GM23338 (cell line): ENCODE results near the gene RIN3. TPM values are rescaled to one million over a fixed set of nuclear protein-coding genes. Genes with fewer than 3 reads are reported as not detected.
A peak's percentile ranks its signal among the peaks of the same experiment; 100 is the strongest.

ENCODE experiments used
- ATAC-seq: fragments of 200-7000 bp; cut with Tn5 transposase; 3 replicates; pipeline ENCODE4 v1.9.1; 2020
- DNase-seq: peaks from one replicate; pipeline ENCODE4 v3.0.0-alpha.2; 2015; ENCODE audit warnings: low spot score
- H2AFZ ChIP-seq: fragments of 200-600 bp; sonication (generic); 2 replicates; pipeline ENCODE4 v1.8.0; 2016; ENCODE audit warnings: antibody characterized with exemption, mild to moderate bottlenecking, moderate library complexity
- H3F3A ChIP-seq: fragments of 200-600 bp; sonication (generic); replicated peaks from 2 replicates; pipeline ENCODE4 v1.8.0; 2017; ENCODE audit warnings: antibody characterized with exemption, mixed run types, low read depth
- H3K27ac ChIP-seq: fragments of 200-600 bp; sonication (generic); 2 replicates; pipeline ENCODE4 v1.6.1; 2016; ENCODE audit warnings: low read depth
- H3K27me3 ChIP-seq: fragments of 200-600 bp; sonication (generic); 2 replicates; pipeline ENCODE4 v1.8.0; 2016; ENCODE audit warnings: mild to moderate bottlenecking, mixed run types, moderate library complexity; ENCODE audit not compliant: insufficient read depth
- H3K36me3 ChIP-seq: fragments of 200-600 bp; sonication (generic); 2 replicates; pipeline ENCODE4 v1.8.0; 2016; ENCODE audit warnings: mild to moderate bottlenecking; ENCODE audit not compliant: insufficient read depth
- H3K4me1 ChIP-seq: fragments of 200-600 bp; sonication (generic); 2 replicates; pipeline ENCODE4 v1.8.0; 2016; ENCODE audit warnings: mild to moderate bottlenecking, moderate library complexity; ENCODE audit not compliant: insufficient read depth
- H3K4me2 ChIP-seq: fragments of 200-600 bp; sonication (generic); 2 replicates; pipeline ENCODE4 v1.7.1; 2017; ENCODE audit warnings: mixed run types
- H3K4me3 ChIP-seq: fragments of 200-600 bp; sonication (generic); 2 replicates; pipeline ENCODE4 v1.6.1; 2016; ENCODE audit warnings: mixed run types
- H3K79me2 ChIP-seq: fragments of 200-600 bp; sonication (generic); replicated peaks from 2 replicates; pipeline ENCODE4 v1.8.0; 2017; ENCODE audit warnings: mild to moderate bottlenecking; ENCODE audit not compliant: insufficient read depth
- H3K9me2 ChIP-seq: fragments of 200-600 bp; sonication (generic); 2 replicates; pipeline ENCODE4 v1.8.0; 2017; ENCODE audit not compliant: insufficient read depth
- H4K20me1 ChIP-seq: fragments of 200-600 bp; sonication (generic); replicated peaks from 2 replicates; pipeline ENCODE4 v1.8.0; 2017; ENCODE audit warnings: mild to moderate bottlenecking; ENCODE audit not compliant: insufficient read depth
- H3K27ac Mint-ChIP-seq: 2 replicates; pipeline ENCODE4 v1.8.0; 2020; ENCODE audit warnings: inconsistent platforms, mild to moderate bottlenecking, moderate library complexity, mixed read lengths
- H3K27me3 Mint-ChIP-seq: 3 replicates; pipeline ENCODE4 v1.8.0; 2022; ENCODE audit warnings: low read depth, mild to moderate bottlenecking, moderate library complexity, mixed read lengths, inconsistent platforms; ENCODE audit not compliant: insufficient read depth, poor library complexity
- H3K36me3 Mint-ChIP-seq: 3 replicates; pipeline ENCODE4 v1.8.0; 2021; ENCODE audit warnings: low read depth, mild to moderate bottlenecking, inconsistent platforms, moderate library complexity, mixed read lengths
- H3K4me1 Mint-ChIP-seq: 3 replicates; pipeline ENCODE4 v1.8.0; 2020; ENCODE audit warnings: mild to moderate bottlenecking, inconsistent platforms, mixed read lengths
- H3K4me3 Mint-ChIP-seq: 3 replicates; pipeline ENCODE4 v1.8.0; 2021; ENCODE audit warnings: moderate library complexity, mild to moderate bottlenecking, inconsistent platforms, mixed read lengths
- H3K9me3 Mint-ChIP-seq: 3 replicates; pipeline ENCODE4 v1.8.0; 2020; ENCODE audit warnings: moderate library complexity, mild to moderate bottlenecking, inconsistent platforms, mixed read lengths
- CREB1 ChIP-seq: fragments of 250-450 bp; sonication (Bioruptor Pico); IDR thresholded peaks from 2 replicates; pipeline ENCODE4 v1.5.0; 2020; ENCODE audit warnings: low read depth, mild to moderate bottlenecking, moderate library complexity
- ETS1 ChIP-seq: IDR thresholded peaks from 2 replicates; pipeline ENCODE4 v1.6.1; 2016; ENCODE audit warnings: antibody characterized with exemption
- EZH2 ChIP-seq: fragments of 200-600 bp; sonication (generic); IDR thresholded peaks from one replicate; pipeline ENCODE4 v1.8.0; 2017; ENCODE audit warnings: antibody characterized with exemption, mild to moderate bottlenecking, low read depth; ENCODE audit not compliant: unreplicated experiment
- NANOG ChIP-seq: IDR thresholded peaks from 2 replicates; pipeline ENCODE4 v1.6.1; 2016; ENCODE audit warnings: antibody characterized with exemption, borderline replicate concordance
- POLR2AphosphoS5 ChIP-seq: IDR thresholded peaks from 2 replicates; pipeline ENCODE4 v1.6.1; 2016; ENCODE audit warnings: antibody characterized with exemption, low read depth
- ZNF114 ChIP-seq: fragments of 250-450 bp; sonication (Bioruptor Pico); IDR thresholded peaks from 2 replicates; pipeline ENCODE4 v1.5.0; 2020; ENCODE audit warnings: mild to moderate bottlenecking, moderate library complexity
- ZNF331 ChIP-seq: fragments of 250-450 bp; sonication (Bioruptor Pico); IDR thresholded peaks from 2 replicates; pipeline ENCODE4 v1.5.0; 2020; ENCODE audit warnings: low read depth, mild to moderate bottlenecking, moderate library complexity
- ZNF462 ChIP-seq: fragments of 250-450 bp; sonication (Bioruptor Pico); IDR thresholded peaks from 2 replicates; pipeline ENCODE4 v1.5.0; 2020; ENCODE audit warnings: mild to moderate bottlenecking, moderate library complexity
- polyA plus RNA-seq: library from polyadenylated mRNA; unstranded; fragments of >200 nt; fragmentation: Nextera tagmentation; extraction: Ambion mirVana; gene quantifications from 2 replicates; pipeline ENCODE4 v1.2.1, GENCODE V29; 2016
- total RNA-seq: library from RNA; depleted of rRNA; stranded (reverse); fragments of >200 nt; shearing (Covaris generic); gene quantifications from 2 replicates; pipeline ENCODE4 v1.2.3, GENCODE V29; 2014

RIN3 gene
- total and polyA plus RNA-seq, 2 experiments from 2014 or later, result 0.97 to 1.5 TPM

DNA sequence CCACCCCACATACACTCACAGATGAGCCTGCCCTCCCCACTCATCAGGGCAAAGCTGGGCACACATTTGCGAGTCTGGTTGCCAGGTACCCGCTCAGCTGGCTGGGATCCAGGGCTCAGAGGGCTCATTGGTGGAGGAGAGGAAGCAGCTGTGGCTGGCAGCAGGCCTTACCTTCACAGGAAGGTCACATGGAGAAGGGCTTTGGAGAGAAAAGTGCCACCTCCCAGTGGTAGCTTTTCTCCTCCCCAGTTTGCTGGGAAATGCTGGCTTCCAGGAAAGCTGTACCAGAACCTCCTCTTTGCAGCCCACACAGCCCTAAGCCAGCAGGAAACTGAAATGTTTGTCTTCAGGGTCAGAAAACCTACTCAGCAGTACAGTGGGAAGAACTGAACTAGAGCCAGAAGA lies 179.2 kb downstream of the RIN3 start (continued):
- no peak for TF ChIP-seq ZNF462 (CRISPR knock-in tag)
- no peak for TF ChIP-seq ETS1

DNA sequence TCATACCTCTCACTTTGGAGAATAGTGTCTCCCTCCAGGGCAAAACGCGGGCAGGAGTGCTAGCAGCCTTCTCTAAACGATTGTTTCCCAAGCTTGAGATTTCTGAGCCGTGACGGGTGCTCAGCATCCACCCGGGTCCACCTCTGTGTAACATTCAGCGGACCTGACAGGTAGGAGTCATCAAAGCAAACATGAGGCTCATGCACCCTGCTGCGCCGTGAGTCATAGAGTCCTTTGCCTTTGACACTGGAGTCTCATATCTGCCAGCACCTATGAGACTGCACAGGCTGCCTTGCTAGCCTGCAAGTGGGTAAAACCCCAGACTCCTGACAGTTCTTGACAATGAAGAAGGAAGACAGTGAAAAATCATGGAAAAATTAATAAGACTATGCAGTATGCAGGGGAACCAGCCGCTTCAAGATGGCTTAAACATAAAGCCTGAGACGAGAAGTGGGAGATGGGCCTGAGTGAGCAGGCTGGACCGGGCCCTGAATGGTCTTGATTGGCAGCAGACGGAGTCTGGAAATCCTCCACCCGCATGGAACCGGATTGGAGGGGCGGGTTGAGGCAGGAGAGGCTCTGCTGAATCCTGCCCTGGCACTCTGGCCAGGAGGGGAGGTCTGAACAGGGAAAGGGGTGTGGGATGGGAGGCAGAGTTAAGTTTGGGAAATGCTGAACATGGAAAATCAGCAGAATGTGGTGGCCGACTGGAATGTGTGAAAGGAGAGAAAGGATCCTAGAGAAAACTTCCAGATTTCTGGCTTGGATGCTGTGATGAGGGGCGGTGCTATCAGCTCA lies 180.6 kb downstream of the RIN3 start:
- ATAC-seq, result peak; percentile 36; the same call in 2 of the 3 replicates
- Histone ChIP-seq H3K27me3 (peaks cover 2% of the 10 kb centered on the region), H3K4me3 (no peak overlapping the region), H3K4me1 (no peaks in the 10 kb centered on the region), H4K20me1 (no peaks in the 10 kb centered on the region), H3K79me2 (no peaks in the 10 kb centered on the region), H3K4me2 (no peak overlapping the region), H3F3A (no peaks in the 10 kb centered on the region), H3K36me3 (no peaks in the 10 kb centered on the region), H2AFZ (peak overlapping the region; percentile 66), H3K9me2 (no peaks in the 10 kb centered on the region), H3K27ac (no peak overlapping the region)
- Mint-ChIP-seq H3K36me3 (no peaks in the 10 kb centered on the region), H3K27me3 (peaks cover 14% of the 10 kb centered on the region), H3K4me3 (no peak overlapping the region), H3K9me3 (no peaks in the 10 kb centered on the region), H3K4me1 (no peaks in the 10 kb centered on the region), H3K27ac (no peak overlapping the region)
- DNase-seq, result no peak
- TF ChIP-seq EZH2 (no peak), CREB1 (CRISPR knock-in tag) (no peak), NANOG (no peak), ZNF114 (no peak), POLR2AphosphoS5 (no peak), ZNF462 (CRISPR knock-in tag) (no peak), ZNF331 (no peak)
